22Rv1 (cell line): ENCODE data around the gene NADK.

ENCODE experiments used
- CTCF ChIP-seq: fragments of 450-650 bp; IDR thresholded peaks from 2 replicates; pipeline ENCODE4 v1.5.1; 2017; ENCODE audit warnings: mild to moderate bottlenecking
- ZFX ChIP-seq: fragments of 450-650 bp; IDR thresholded peaks from 2 replicates; pipeline ENCODE4 v1.6.1; 2017; ENCODE audit warnings: antibody characterized with exemption, borderline replicate concordance

GRCh38 chr1:1794999-1795398 is 16.7 kb upstream of the NADK start:
- TF ChIP-seq CTCF, result no peak
- no peak for TF ChIP-seq ZFX
